ENCODE results near the gene EPOP. TPM values are rescaled to one million over a fixed set of nuclear protein-coding genes. Genes with fewer than 3 reads are reported as not detected.

EPOP gene
- total and polyA plus RNA-seq, 2 of the 13 experiments (the other 11 are each of a cell fraction or from before 2014, with no cell fraction given), result 14.7 to 37.8 TPM

- TF ChIP-seq ZBTB40 (IDR thresholded peaks at IDR 0.05) (no peak), ZBTB40 (CRISPR knock-in tag; IDR thresholded peaks at IDR 0.05) (no peak), ZNF768 (CRISPR knock-in tag; IDR thresholded peaks at IDR 0.05) (peak; percentile 40; the same call in 1 of the 2 replicates), ZBTB25 (CRISPR knock-in tag; IDR thresholded peaks at IDR 0.05) (no peak), RBM39 (IDR thresholded peaks at IDR 0.05; ENCODE audit: low read depth, low read length, poor library complexity, severe bottlenecking) (no peak)
These were observed 33.1 kb upstream of the EPOP start (continued) for GRCh38 chr17:38707678-38708351.
